HG03575 (cell line): ENCODE results near the gene POPDC2.
"Not testable (repeated sequence)": the region's sequence is repeated elsewhere in the genome, so short reads cannot be mapped to it uniquely, and the experiment has no call there.

ENCODE experiments used
- ATAC-seq: cut with Tn5 transposase; IDR thresholded peaks from one replicate; pipeline ENCODE4 v1.9.1; 2021; ENCODE audit not compliant: unreplicated experiment, insufficient number of reproducible peaks, low FRiP score; ENCODE audit errors: extremely low read depth

Gene POPDC2, protein sequence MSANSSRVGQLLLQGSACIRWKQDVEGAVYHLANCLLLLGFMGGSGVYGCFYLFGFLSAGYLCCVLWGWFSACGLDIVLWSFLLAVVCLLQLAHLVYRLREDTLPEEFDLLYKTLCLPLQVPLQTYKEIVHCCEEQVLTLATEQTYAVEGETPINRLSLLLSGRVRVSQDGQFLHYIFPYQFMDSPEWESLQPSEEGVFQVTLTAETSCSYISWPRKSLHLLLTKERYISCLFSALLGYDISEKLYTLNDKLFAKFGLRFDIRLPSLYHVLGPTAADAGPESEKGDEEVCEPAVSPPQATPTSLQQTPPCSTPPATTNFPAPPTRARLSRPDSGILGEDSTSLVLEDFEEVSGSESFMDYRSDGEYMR

DNA sequence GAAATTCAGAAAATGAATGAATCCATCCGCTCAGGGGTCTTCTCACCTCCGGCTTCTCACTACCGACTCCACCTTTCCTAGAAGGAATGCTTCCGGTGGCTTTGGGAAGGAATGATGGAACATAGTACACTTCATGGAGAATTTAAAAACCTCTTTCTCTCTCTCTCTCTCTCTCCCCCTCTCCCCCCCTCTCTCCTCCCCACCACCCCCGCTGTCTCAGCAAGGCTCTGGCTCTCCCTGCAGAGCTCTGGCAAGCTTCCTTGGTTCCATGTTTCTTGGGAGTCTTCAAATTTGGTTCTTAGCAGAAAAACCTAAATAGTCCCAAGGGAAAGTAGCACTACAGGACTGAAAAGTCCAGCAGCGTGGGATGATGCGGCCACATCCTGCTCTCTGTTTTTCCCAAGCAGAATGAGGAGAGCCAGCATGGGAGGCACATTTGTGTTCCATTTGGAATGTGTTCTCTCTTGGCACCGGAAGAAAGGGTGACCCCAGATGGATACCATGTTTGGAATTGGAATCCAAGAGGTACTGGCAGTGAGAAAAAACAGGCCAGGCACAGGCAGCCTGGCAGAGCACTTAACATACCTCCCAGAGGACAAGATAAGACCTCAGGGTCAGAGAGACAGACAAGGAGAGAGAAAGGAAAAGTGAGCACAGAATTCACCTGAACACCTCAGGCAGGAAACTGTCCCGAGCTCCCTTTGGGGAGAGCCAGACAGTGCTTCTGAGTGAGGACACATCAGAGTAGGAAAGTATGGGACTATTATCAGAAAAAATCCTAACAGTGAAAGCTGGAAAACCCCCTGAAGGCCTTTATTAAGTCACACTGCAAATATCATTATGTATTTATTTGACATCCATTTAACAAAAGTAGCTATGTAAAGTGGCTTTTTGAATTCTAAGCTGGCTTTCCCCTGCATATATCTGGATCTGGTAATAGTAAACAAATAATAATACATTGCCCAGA lies at the start of gene POPDC2:
Gene POPDC2, minus strand, starts transcription at position 116 of the 967 bp plus-strand sequence. CDS start 166 bp downstream, outside the sequence.
- no peak for ATAC-seq

DNA sequence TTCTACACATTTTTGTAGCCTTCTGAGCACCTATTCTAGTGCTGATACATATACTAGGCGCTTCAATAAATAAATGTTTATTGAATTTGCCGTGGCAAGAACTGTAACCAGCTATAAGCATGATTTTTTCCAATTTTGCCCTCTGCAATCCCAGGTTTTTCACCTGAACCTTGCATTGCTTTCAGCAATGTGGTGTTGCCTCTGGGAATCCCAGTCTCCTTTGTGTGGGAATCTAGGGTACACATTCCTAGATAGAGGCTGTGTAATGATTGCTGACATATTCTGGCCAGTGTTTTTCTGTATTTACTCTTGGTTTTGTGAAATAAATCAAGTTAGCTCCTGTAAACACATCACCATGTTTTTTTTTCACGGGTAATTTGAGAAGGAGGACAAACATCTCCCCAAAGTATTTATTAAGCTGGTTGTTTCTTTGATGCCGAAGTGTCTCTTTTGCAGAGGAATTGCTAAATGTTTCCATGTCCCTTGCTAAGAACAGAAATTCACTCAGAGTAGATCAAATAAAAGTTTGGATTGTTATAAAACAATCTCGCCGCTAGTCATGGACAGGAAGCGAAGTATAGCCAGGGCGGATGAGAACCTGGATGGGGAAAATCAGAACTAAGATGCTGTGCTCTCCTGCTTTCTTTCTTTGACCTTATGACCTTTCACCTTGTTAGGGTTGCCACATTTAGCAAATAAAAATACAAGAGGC lies 43.6 kb upstream of the POPDC2 start:
- ATAC-seq, result no peak

DNA sequence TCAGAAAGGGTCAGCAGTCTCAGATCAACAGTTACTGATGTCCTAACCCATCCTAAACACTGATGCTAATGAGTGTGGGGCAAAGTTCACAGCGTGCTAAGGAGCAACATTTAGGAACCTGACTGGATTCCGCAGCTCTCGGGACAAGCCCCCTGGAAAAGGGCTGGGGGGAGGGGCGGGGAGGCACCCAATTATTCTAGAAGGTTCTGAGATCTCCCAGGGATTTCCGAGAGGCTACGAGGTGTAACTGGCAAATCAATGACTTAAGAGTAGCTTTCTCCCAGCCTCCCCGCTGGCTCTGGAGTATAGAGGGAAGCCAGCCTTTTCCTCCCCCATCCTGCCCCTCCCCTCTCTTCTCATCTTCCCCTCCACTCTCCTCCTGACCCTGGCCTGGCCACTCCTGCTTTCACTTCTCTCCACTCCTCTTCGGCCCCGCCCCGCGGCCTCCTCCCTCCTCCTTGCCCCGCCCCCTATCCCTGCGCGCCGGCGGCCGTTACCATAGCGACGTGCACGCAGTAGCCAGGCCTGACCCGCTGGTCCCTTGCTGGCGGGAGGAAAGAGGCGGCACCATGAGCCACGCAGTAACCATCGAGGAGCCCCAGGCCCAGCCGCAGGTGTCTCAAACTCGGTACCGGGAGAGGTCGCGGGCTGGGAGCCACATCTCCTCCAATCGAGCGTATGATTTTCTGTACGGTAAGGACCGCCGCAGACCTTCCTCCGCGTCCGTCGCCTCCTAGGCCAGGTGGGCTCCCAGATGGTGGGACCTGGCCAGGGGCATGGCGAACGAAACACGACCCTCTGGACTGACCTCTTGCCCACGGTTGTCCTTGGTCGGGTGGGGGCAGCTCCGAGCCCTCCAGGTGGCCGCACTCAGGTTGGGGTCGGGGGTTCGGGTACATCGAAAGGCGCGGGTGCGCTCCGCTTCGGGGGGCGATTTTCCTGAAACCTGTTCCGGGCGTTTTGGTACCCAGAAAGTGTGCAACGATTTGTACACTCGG lies 42.4 kb upstream of the POPDC2 start, which contains the start of gene CFAP91:
Gene CFAP91, plus strand, starts transcription at position 493 of the 998 bp plus-strand sequence. Its CDS starts 77 bp downstream, at position 570.
- peak; percentile 38 for ATAC-seq

DNA sequence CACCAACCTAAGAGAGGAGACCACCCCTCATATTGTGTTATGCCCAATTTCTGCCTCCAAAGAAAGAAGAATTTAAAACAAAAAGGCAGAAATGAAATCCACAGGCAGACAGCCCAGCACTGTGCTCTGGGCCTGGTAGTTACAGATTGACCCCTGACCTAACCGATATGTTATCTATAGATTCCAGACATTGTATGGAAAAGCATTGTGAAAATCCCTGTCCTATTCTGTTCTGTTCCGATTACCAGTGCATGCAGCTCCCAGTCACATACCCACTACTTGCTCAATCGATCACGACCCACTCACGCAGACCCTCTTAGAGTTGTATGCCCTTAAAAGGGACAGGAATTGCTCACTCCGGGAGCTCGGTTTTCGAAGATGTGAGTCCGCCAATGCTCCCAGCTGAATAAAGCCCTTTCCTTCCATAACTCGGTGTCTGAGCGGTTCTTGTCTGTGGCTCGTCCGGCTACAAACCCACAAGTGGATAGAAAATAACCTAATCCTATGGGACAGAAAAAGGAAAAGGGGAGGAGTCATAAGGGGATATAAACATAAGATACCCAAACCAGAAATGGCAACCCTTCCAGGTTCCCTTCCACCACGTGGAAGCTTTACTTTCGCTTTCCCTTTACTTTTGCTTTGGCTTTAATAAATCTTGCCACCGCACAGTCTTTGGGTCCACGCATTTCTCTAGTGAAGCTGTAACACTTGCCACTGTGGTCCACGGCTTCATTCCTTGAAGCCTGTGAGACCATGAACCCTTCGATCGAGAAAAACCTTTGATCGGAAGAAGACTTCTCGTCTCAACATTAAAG lies 40.7 kb upstream of the POPDC2 start:
- no peak for ATAC-seq

DNA sequence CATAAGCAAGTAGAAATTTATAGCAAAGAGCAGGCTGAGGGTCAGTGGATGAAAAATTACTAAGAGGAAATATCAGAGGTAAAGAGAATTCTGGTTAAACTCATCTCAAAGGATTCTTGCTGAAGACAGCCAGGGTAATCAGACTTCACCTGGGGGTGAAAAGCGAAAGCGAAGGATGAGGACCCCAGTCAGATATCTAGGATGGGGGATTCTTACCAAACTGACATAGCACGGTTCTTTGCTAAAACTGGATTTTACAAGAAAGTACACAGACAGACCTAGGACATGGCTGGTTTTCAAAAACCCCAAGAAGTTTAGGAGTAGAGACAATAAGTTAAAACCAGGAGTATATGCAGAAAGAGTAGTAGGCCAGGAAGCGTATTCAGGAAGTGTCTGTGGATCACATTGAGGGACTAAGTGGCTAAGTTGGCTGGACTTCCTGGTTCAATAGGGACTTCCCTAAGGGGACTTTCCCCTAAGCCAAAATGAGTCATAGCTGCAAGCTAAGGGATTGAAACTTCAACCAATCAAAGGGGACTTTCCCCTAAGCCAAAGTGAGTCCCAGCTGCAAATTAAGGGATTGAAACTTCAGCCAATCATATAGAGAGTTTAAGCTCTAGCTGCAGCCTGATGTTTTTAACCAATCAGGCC lies 40.0 kb upstream of the POPDC2 start:
- ATAC-seq, result no peak

DNA sequence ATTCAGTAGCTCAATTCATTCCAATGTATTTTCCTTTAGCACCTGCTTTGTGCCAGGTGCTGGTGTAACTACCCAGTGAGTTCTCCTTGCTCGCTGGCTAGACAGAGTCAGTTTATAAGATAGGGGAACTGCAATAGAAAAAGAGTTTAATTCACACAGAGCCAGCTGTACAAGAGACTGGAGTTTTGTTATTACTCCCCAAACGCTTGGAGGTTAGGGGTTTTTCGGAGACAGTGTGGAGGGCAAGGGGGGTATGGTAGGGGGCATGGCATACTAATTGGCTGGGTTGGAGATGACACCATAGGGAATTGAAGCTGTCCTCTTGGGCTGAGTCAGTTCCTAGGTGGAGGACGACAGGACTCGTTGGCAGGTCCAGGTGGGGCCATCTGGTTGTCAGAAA lies 37.0 kb upstream of the POPDC2 start:
- no peak for ATAC-seq

DNA sequence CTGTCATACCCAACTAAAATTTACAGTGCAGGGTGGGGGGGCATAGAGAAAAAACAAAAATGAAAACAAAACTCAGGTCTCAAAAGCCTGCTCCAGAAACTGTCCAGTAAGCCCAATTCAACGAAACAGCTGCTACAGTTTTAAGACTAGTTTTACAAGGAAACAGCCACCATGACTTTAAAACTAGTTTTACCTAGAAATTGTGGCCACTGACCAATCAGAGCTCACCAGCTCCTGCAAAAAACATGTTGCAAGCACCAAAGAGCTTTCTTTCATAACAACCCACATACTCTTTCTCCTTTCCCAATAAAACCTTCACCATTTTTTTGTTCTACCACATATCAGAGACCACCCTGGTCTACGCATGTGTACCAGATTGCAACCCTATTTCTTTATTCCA lies 35.1 kb upstream of the POPDC2 start:
- ATAC-seq, result no peak

DNA sequence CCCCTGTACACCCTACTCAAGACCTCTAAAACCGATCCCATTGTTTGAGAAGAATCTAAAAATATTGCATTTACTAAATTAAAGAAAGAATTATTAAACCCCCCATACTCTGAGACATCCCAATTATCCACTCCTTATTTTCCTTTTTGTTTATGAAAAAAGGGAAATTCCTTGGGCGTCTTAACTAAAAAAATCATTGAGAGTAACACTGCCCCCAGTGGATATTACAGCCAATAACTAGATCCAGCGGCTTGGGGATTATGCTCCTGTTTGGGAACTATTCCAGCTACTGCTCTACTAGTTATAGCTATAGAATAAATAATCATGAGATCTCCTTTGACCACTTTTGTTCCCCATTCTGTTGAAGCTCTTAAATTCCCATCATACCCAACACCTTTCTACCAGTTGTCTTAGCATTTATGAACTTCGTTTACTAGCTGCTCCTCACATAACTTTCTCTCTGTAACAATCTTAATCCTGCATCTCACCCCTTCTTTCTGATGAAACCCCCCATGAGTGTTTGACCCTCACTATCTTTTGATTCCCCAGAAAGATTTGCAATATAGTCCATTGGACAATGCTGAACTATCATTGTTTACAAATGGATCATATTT lies 29.8 kb upstream of the POPDC2 start:
- no peak for ATAC-seq

DNA sequence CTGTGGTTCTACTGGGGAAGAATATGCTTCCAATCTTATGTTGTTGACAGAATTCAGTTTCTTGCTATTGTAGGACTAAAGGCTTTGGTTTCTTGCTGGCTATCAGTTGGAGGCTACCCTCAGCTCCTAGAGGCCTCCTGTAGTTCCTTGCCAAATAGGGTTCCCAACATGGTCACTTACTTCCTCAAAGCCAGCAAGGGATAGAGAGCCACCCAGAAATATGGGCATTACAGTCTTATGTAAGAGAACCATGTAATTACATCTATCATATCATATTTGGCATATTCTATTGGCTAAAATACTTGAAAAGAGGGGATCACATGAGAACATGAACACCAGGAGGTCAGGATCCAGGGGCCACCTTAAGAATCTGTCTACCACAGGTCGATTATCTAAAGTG lies 23.0 kb upstream of the POPDC2 start:
- ATAC-seq, result no peak

DNA sequence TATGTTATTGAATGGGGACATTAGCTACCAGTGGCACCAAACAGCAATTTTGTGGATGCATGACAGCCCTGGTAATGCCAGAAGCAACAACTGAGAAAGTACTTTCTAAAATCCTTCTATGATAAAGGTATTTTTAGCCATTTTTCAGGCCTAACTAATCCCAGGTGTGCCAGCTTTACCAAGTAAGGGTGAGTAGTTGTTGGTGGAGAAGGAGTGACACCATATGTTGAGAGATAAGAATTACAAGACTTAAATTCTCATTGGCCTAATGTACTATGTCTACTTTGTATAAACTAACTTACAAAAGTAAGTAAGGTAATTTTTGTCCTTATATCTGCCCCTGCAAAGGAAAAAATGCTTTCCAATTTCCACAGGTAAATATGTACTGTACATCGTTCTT lies 20.9 kb upstream of the POPDC2 start:
- ATAC-seq, result peak; percentile 24

DNA sequence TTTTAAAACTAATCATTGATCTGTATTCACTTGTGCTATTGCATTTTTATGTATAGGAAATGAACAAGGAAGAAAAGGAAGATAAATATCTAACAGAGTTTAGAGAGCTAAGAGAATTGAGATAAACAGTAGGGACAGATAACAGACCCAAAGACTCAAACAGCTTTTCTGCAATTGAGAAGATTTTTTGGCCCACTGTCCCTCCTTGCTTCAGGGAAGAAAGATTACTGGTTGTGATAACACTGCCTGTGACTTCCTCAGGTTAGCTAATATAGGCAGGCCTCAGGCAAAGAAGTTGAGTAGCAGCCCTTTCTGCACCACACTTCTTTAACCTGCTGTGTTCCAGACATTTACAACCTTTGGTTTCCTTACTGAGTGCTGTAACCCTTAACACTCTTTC lies 19.5 kb upstream of the POPDC2 start:
- ATAC-seq, result no peak

DNA sequence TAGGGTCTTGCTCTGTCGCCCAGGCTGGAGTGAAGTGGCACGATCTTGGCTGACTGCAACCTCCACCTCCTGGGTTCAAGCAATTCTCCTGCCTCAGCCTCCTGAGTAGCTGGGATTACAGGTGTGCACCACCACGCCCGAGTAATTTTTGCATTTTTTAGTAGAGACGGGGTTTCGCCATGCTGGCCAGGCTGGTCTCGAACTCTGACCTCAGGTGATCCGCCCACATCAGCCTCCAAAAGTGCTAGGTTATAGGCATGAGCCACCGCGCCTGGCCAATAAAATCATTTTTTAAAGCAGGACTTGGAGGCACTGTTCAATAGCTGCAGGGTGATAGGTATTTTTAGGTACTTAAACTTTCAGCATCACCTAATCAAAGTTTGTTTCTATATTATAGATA lies 17.8 kb upstream of the POPDC2 start:
- not testable (repeated sequence) for ATAC-seq

DNA sequence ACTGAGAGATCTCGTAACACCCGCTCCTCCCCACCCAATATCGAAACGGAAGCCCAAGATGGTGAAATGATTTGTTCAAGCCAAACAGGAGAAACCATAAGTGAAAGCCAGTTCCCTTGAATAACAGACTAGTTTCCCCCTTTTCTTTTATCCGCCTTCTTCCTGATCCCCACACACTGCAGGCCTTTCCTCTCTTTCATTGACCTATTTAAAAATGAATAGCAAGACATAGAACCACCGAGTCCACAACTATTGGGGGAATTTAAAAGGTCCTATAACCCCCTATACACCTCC lies 17.2 kb upstream of the POPDC2 start:
- no peak for ATAC-seq

DNA sequence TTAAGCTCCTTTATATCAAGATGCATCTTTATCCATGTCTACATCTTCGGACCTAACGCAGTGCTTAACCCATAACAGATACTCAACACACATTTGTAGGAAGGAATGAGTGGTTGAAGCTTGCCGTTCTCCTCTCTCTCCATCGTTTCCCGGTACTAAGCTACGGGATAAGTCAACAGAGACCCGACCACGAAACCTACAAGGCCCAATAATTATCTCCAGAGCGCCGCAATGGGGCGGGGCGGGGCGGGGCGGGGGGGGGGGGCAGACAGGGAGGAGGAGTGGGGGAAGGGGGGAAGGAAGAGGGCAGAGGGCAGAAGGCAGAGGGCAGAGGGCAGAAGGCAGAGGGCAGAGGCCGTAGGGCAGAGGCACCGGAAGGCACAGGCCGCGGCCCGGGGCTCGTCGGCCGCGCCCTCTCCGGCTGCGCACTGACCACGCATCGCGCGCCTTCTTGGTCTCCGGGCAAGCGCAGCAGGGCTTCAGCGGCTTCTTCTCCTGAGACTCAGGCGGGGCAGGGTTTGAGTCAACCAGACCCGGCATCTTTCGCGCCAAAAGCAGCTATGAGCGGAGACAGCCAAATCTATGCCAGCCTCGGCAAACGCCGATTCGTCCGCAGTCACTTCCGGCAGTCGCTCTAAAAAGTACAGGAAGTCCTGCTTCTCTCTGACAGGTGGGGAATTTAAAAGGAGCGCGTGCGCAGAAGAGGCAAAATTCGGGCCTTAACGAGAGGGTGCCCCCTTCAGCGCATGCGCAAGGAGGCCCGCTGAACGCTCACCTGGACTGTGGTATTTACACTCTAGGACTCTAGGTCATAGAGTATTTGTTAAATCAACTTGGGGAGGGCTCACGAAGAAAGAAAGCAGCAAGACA lies 16.6 kb upstream of the POPDC2 start, which contains the start of gene COX17:
Gene COX17, minus strand, starts transcription at position 636 of the 870 bp plus-strand sequence. Its CDS starts 96 bp downstream, at position 540.
- peak; percentile 81 for ATAC-seq

DNA sequence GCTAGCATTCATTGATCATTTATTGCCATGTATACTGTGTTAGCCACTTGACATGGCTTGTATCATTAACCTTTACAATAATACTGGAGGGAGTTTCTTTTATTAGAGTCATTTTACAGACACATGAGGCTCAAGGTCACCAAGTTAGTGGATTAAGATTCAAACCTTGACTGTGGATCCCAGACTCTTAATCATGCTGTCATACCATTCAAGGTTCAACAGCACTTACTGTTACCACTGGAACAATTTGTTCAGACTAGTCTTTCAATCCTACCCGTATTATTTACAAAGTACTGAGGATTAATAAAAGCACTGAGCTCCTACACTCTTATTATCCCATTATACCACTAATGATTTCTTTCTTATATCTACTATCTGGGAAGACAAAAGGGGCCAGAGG lies 15.6 kb upstream of the POPDC2 start:
- no peak for ATAC-seq
